HG03175 (cell line): ENCODE measurements around the gene GAD2.

Experiments
- ATAC-seq: cut with Tn5 transposase; IDR thresholded peaks from one replicate; pipeline ENCODE4 v1.9.1; 2021; ENCODE audit warnings: mild to moderate bottlenecking, moderate library complexity; ENCODE audit not compliant: unreplicated experiment

The GAD2 gene

DNA sequence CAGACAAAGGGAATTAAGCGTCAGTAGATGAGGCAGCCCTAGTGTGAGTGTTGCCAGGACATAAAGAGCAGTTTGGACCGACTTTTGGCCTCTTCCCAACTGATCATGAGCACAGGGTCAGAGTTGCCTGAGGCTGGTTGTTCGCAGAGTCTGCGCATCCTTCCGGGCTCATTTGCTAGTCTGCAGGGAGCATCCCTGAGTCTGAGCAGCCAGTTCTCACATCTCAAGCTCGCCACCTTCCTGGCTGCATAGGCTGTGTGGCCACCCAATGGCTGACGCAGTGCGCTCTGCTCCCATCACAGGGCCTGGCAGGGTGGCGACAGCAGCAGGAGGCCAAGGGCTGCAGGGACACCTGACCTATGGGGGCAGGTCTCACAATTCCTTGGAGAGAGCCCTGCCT lies 5.0 kb downstream of the GAD2 start:
- no peak for ATAC-seq

DNA sequence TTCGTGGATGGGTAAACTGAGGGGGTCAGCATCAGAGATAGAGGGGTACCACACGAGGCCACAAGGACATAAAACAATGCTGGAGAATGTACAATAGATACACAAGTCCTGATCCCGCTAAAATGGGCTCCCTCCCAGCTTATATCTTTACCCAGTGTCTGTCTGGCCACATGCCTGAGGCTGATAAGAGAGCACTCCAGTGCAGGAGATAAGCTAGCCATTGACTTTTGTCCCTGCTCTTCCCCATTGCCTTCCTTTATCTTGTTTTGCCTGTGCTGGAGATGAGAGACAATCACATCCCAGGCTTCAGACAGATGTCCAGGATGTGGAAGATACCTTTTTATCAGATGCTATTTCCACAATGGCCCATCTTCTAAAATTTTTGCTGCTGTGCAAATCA lies 6.0 kb downstream of the GAD2 start:
- no peak for ATAC-seq

DNA sequence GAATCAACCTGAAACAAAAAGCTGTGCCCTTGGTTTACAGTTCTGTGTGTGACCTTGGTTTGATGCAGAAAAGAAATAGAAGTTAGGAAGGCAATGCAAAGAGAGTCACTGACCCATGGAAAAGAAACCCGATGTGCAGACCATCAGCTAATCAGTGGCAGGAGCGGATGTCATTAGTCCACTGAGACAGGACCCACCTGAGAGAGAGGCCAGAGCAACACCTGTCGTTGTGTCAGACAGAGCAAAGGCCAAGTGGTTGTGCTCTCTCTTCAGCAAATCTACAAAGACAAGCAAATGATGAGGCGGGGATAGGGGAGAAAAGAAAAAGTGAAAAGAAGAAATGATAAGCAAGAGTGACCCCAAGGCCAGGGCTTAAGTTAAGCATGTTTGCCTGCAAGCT lies 8.7 kb downstream of the GAD2 start:
- no peak for ATAC-seq

DNA sequence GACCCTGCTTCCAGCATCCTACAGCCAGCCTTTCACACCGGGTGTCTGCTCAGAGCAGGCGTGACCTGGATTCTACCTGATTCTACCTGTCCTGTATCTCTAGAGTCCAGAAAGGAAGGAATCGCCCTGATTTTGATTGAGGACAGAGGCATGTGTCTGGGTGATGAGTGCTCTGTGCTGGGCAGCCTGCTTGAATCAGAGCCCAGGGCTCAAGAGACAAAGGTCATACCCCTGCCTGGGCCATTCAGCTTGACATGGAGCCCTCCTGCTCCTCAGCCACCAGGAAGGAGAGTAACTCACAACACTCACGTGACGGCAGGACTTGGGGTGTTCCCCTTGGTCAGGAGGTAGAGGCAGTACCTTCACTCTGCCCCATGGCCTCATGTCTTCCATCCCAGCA lies 11.2 kb downstream of the GAD2 start:
- ATAC-seq: no peak

DNA sequence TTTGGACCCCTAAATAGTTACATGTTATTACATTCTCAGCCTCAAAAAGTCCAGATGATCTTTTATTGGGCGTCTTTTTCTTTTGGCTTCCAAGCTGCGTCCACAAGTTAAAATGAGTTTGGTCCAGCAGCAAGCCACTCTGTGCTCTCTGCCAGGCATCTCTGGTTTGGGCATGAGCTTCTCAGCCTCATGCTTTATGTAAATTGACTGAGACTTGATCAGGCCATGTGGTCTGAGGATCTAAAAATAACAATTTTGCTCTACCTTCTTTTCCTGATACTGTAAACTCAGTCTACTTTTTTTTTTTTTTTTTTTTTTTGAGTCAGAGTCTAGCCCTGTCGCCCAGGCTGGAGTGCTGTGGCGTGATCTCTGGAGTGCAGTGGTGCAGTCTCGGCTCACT lies 15.6 kb downstream of the GAD2 start:
- ATAC-seq: no peak

DNA sequence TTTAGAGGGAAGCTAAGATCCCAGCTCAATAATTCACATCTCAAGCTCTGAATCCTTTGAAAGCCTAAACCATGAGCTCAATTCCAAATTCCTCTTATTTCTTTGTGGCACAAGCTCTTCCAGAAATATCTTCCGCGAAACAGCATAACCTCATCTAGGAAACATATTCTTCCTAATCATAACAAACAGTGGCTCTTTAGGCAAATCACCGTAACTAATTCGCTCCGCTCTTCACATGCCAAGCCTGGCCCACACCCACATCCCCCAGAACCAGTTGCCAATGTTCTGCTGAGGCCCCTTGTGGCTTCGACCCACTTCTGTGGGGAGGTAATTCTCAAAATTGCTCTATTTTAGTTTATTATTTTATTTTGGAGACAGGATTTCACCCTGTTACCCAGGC lies 19.2 kb downstream of the GAD2 start:
- ATAC-seq: no peak

DNA sequence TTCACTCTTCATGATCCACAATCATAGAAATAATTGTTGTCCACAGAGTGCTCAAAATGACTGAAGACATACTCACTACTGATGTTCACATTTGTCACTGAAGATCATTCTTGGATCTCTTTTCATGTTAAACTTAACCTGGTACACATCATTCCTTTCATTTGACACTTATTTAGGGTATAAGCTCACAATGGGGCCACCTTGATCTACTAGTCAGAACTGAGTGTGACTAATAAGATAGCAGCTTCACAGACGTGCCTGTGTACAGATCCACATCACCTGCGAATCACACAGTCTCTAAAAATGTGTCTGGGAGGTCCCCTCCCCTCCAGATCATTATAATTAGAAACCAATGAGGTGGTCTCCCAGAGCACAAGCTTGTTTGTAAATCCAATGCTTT lies 21.8 kb downstream of the GAD2 start:
- no peak for ATAC-seq

DNA sequence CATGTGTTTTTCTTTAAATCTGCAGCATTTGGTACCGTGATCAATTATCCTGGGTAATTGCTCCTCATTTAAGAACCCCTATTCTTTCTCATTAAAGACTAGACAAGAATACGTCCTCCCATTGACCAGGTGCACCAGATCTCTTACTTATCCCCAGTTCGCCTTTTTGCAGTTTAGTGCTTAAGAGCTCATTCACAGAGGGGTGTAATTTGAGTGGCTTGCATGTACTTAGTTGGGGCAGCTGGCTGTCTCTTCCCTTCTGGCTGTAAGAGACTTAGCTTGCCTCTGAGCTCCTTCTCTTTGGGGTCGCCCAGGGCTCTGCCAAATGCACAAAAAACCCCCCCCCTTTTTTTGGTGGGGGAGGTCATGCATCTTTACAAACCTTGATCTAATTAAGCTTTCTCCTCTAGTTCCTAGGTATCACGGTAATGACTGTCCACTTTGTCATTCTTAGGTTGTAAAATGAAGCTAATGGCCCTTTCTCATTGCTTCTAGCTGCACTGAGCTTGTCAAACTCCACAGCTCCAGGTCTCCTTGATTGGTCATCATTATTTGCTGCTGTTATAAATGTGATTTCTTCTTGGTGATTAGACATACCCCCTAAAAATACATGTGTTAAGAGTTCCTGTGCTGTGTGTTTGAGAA lies 26.3 kb downstream of the GAD2 start:
- no peak for ATAC-seq

DNA sequence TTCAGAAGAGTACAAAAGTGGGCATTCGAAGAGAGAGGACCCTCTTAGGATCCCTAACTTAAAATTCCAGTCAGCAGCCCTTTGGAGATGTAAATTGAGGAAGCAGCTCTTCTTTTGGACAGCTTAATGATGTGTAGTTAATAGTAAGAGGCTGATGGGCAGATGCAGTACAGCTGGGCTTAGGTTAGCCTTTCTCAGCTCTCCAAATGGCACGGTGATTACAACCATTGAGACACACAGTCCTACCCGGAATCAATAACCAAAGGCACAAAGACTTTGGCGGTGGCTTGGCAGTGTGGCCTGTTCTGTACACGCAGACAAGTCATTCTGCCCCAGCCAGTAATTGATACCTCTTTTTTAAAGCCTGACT lies 26.8 kb downstream of the GAD2 start:
- no peak for ATAC-seq

DNA sequence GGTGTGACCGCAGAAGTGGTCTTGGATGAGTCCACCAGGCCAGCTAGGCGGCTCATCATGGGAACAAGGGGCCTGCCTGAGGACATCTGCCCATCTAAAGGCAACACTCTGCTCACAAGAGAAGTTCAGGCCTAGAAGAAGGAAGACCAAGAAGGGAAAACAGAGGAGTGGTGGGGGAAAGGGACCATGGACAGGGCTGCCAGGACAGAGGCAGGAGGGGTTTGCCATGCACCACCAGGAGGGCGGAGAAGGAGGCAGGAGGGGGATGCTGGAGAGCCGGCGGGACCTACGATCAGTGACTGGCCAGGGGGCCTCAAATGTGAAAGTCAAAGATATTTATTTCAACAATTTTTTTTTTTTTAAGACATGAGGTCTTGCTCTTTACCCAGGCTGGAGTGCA lies 33.1 kb downstream of the GAD2 start:
- no peak for ATAC-seq

DNA sequence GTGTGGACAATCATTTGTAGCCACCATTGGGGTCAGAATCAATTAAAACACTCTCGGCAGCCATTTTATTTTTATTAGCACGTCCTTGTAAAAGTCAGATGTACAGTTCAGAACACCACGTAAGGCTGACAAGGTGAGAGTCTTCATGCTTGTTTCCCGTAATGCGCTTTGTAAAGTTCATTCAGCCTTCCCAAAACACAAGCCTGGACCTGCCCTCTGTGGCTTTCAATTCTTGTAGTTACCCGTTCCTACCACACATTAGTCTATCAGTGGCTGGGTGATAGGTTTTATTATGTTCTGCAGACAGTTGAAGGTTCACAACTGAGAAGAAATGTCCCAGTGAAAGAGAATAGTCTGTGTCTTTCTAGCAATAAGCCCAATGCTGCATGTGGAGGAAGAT lies 35.4 kb downstream of the GAD2 start:
- ATAC-seq: no peak

DNA sequence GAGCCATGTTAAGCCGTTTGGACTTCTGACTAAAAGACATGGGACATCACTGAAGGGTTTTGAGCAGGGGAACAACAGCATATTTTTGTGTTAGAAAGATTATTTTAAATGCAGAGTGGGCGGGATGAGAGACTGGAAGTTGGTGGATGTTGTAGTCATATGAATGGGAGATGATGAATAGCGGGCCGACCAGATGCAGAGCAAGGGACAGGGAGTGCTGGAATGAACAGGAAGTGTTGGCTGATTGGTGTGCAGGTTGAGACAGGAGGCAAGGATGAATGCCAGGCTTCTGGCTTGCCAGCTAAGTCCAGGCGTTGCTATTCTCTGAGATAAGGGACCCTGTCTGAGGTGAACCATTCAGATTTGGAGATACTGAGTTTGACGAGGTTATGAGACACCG lies 38.0 kb downstream of the GAD2 start:
- ATAC-seq: no peak

DNA sequence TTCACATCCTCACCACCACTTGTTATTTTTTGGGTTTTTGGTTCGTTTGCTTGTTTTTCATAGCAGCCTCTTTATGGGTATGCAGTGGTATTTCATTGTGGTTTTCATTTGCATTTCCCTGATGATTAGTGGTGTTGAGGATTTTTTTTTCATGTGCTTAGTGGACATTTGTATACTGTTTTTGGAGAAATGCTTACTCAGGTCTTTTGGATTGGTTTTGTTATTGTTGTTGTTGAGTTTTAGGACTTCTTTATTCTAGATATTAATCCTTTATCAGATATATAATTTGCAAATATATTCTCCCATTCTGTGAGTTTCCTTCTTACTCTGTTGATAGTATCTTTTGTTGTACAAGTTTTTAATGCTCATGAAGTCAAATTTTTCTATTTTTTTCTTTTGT lies 42.8 kb downstream of the GAD2 start:
- ATAC-seq: no peak

DNA sequence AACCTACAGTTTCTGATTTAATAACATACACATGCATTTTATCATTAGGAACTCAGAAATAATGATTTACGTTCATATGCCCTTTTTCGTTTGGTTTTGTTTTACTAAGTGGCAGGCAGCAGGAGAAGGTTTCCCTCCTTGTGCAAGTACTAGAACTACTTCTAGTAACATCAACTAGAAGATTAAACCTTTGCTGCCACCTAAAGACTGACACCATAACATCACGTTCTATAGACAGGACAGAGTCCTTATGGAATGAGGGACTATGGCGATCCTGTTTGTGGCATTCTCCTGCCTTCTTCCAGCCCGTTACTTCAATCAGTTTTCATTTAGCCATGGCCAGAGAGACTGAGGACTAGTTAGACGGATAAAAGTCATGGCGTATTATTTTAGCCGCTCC lies 53.2 kb downstream of the GAD2 start:
- no peak for ATAC-seq

DNA sequence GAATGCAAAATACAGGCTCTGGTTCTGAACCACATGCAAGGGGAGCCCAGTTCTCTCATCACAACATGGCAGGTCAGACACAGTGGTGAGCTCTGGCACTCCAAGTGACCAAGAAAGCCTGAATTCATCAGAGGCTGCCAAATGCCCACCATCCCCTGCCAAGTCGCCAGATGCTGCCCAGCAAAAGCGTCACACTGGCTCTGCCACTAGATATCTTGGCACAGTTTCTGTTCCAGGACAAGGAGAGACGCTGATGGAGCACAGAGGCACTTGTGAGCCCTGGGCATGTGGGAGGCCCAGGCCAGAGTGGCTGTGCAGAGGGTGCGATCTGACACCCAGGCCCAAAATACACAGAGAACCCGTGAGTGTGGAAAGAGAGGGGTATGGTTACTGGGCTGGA lies 57.8 kb downstream of the GAD2 start:
- no peak for ATAC-seq

DNA sequence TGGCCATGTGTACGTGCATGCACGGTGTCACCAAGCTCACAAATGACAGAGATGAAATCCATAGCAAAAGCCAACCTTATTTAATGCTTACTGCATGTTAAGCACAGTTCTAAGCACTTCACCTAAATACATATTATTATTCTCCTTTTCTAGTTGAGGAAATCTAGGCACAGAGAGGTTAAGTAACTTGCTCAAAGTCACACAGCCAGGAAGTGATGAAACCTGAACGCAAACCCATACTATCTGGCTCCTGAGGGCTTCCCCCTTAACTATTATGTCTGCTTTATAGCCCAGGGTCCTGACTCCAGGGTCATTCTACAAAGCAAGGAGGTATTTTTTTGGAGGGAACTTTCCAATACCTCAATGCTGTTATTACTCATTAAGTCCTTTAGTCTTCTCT lies 61.7 kb downstream of the GAD2 start:
- no peak for ATAC-seq

DNA sequence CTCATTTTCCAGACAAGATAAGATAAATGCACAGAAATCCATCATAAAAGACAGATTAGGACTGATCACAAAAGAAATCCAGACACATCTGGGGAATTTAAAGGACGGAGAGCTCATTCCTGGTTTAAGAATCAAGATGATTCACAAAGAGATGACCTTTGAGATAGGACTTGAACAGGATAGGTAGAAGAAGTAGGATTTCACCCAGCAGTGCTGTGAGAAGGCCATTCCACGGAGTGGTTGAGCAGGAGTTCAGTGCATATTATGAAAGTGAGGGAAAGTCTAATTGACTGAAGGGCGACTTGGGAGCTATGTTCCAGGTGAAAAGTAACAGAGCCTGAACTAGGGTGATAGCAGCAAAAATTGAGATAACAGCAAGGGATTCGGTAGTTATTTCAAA lies 73.7 kb downstream of the GAD2 start:
- ATAC-seq: no peak

DNA sequence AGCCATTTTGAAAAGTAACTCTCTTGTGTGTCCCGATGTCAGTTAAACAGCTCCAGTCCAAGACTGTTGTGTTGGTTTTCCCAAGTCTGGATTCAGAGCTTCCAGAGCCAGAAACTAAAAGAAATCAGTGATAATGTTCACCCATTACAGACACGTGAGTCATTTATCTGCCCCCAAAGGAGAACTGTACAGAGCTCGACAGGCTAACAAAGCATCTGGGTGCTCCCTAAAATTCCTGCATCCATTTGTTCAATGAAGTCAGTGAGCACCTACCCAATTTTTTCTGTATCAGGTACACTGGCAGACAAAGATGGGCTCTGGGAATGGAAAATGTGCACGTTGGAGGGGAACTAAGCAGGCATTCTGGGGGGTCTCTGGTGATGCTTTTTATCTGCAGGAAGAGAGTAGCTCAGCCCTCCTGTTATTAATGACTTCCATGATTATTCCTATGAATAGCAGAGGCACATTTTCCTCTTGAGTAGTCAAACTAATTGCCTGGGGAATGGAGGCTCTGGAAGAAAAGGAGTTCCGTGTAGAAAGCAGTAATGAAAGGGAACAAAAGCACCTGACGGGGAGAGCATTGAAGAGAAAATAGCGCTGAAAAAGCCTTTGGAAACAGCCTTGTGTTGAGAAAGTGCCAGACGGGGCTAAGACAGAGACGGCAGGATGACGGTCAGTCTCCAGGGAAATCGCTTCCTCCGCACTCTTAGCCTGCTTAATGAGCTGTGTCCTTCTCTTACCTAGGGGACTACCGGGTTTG lies 75.3 kb downstream of the GAD2 start:
- no peak for ATAC-seq

DNA sequence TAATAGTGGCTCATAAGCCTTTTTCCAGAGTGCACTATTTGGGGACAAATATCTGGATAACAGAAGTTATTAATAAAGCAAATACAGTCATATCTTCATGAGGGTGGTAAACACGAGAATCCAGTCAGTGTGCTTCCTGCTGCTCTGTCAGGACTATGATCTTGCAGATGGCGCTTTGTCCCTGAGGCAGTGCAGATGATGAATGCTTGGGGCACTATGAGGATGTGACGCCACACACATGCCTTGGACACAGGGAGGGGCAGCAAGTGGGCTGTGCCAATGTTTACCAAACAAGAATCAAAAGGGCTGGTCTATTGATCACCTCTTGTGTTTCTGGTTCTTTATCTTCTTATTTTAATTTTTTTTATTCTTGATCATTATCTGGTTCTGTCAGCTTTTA lies 79.8 kb downstream of the GAD2 start:
- ATAC-seq: no peak

DNA sequence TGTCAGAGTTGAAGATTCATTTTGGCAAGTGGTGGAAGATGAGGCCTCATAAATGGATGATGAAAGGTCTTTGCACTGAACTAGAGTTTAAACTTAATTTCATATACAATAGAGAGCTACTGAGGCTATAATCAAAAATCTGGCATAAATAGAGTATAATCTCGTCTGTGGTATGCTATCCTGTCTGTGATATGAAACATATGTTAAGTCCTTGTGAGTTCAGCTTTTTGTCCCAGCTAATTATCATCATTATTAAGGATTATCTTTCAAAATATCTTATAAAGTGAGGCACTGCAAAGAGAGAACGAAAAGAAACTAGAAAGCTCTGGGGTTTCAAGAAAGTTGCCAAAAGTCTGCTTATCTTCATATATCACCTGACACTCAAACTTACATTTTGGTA lies 83.4 kb downstream of the GAD2 start:
- ATAC-seq: no peak

DNA sequence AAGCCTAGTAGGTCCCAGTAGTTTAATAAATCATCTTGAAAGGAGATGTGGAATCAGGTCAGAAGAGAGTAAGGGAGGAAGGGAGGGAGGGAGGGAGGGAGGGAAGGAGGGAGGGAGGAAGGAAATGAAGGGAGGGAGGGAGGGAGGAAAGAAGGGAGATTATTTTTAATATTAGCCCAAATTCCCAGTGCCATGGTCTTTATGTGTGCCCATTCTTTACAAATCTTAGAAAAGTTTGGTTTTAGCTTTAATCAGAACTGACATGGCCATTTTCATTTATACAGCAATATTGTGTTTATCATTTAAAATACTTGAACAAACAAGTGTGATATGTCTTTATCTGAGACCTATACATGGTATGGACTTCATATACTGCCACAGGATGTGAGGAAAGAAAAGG lies 86.8 kb downstream of the GAD2 start:
- no peak for ATAC-seq

DNA sequence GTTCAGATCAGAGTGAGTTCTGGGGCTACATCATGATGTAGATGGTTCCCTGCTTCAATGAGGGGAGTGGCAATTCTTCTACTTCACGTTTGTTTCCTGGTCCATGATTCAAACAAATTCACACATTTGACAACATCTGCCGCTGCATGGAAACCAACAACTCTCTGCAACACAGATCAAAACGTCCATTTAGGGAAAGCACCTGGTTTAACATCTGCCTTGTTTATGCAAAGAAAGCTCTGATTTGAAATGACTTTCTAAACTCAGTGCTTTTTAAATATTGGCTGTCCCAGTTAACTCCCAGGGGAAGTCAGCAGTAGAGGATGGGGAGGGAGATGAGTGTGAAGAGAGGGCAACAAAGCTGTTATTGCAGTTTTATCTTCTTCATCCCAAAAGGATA lies 93.8 kb downstream of the GAD2 start:
- peak; percentile 43 for ATAC-seq

DNA sequence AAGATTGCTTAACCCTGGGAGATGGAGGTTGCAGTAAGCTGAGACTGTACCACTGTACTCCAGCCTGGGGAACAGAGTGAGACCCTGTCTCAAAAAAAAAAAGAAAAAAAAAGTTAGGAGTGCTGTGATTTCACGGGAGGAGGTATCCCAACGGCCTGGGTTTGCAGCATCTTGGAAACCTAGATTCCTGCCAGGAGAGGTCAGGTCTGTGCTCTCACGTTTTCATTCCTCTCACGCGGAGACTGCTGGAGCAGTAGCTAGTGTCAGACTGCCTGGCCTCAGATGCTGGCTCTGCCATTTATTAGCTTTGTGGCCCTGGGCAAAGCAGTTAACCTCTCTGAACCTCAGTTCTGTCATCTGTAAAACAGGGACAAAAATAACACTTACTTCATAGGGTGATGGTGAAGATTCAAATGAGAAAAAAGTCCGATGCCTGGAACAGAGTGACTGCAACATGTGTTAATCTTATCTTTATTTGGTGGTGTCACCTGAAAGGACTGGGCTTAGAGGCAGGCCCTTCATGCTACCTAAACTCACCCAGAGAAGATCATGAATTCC lies 94.9 kb downstream of the GAD2 start:
- ATAC-seq: no peak
